ENCODE data around the gene ZCCHC18.

Gene ZCCHC18

DNA sequence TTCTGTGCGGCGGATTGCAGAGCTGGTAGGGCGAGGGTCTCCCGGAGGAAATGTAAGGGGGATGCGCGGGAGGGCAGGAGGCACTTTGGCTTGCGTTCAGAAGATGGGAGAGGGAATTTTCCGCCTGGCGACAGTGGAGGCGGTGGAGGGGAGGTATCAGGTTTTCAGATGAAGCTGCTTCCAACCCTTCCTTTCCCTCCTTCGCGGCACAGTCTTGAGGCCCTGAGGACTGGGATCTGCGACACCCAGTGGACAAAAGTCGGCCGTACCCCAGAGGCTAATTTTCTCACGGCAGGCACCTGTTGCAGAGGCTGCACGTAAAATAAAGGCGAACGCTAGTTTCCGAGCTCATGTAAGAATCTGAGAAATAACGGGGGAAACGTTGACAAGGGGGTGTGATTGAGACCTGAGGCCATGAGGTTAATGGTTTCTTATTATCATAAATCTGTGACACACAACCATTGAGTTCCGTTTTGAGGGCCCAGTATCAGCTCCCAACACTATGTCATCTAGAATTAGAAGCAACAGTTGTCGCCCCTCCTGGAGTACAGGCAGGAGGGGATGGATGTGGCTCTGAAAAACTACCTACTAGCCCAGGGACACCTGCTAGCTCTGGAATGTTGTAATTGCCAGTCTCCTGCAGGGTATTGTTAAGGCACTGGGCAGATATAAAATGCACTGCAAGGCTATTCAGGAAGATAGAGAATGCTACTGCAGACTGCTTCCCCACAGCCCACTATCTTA, 1.1 kb downstream of the ZCCHC18 start:
- TF ChIP-seq SUZ12 (IDR thresholded peaks at IDR 0.05; ENCODE audit: extremely low read depth, insufficient read depth, insufficient read length), result no peak
- TF ChIP-seq ZNF274 (IDR thresholded peaks at IDR 0.05; ENCODE audit: low read depth, low read length), result no peak
- TF ChIP-seq YY1 (IDR thresholded peaks at IDR 0.05; ENCODE audit: insufficient read depth, insufficient read length), result no peak
- peak overlapping the region; percentile 67 for H3K4me3 ChIP-seq (ENCODE audit: insufficient read length, low read depth)
- H3K9me3 ChIP-seq (ENCODE audit: insufficient read depth, low read length), result no peaks in the 10 kb centered on the region
- peak overlapping the region; percentile 77 for H3K9ac ChIP-seq (ENCODE audit: insufficient read length, low read depth)
- peak; percentile 60 for DNase-seq (ENCODE audit: low read depth, low spot score)
- peaks cover 3% of the 10 kb centered on the region for H3K27me3 ChIP-seq (ENCODE audit: insufficient read depth, insufficient read length)
- H3K36me3 ChIP-seq (ENCODE audit: insufficient read depth, insufficient read length, low read length), result no peaks in the 10 kb centered on the region
- peaks cover 5% of the 10 kb centered on the region for H3K4me1 ChIP-seq (ENCODE audit: insufficient read depth, insufficient read length)

DNA sequence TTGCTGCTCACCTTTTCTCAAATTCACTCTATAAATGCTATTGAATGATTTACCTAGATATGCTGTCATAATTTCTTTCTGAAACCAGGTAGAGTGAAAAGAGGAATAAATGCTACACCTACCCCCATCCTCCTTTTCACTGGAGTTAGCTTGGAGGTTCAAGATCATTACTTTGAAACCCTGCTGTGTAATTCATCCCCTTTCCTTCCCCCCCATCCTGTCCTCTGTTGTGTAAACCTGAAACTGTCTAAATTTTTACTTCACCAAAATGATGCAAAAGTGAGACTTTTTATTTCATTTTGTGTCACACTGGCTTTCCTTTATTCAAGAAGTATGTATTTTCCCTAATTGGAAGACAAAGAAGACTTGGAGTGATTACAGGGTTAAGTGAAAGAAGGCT, 5.4 kb downstream of the ZCCHC18 start:
- no peaks in the 10 kb centered on the region for H3K36me3 ChIP-seq (ENCODE audit: insufficient read depth, insufficient read length, low read length)
- no peak overlapping the region for H3K4me3 ChIP-seq (ENCODE audit: insufficient read length, low read depth)
- no peak for DNase-seq (ENCODE audit: low read depth, low spot score)
- TF ChIP-seq SUZ12 (IDR thresholded peaks at IDR 0.05; ENCODE audit: extremely low read depth, insufficient read depth, insufficient read length) (no peak), YY1 (IDR thresholded peaks at IDR 0.05; ENCODE audit: insufficient read depth, insufficient read length) (no peak), ZNF274 (IDR thresholded peaks at IDR 0.05; ENCODE audit: low read depth, low read length) (no peak)
- peaks cover 3% of the 10 kb centered on the region for H3K27me3 ChIP-seq (ENCODE audit: insufficient read depth, insufficient read length)
- H3K4me1 ChIP-seq (ENCODE audit: insufficient read depth, insufficient read length), result peaks cover 4% of the 10 kb centered on the region
- no peaks in the 10 kb centered on the region for H3K9me3 ChIP-seq (ENCODE audit: insufficient read depth, low read length)
- H3K9ac ChIP-seq (ENCODE audit: insufficient read length, low read depth), result no peak overlapping the region

GRCh38 chrX:104118765-104119164, 6.4 kb downstream of the ZCCHC18 start:
- Histone ChIP-seq H3K27me3 (ENCODE audit: insufficient read depth, insufficient read length) (no peaks in the 10 kb centered on the region), H3K9ac (ENCODE audit: insufficient read length, low read depth) (no peak overlapping the region), H3K4me1 (ENCODE audit: insufficient read depth, insufficient read length) (peaks cover under 1% of the 10 kb centered on the region), H3K4me3 (ENCODE audit: insufficient read length, low read depth) (no peak overlapping the region), H3K9me3 (ENCODE audit: insufficient read depth, low read length) (no peaks in the 10 kb centered on the region), H3K36me3 (ENCODE audit: insufficient read depth, insufficient read length, low read length) (no peaks in the 10 kb centered on the region)
- TF ChIP-seq SUZ12 (IDR thresholded peaks at IDR 0.05; ENCODE audit: extremely low read depth, insufficient read depth, insufficient read length) (no peak), ZNF274 (IDR thresholded peaks at IDR 0.05; ENCODE audit: low read depth, low read length) (no peak)
- no peak for DNase-seq (ENCODE audit: low read depth, low spot score)

DNA sequence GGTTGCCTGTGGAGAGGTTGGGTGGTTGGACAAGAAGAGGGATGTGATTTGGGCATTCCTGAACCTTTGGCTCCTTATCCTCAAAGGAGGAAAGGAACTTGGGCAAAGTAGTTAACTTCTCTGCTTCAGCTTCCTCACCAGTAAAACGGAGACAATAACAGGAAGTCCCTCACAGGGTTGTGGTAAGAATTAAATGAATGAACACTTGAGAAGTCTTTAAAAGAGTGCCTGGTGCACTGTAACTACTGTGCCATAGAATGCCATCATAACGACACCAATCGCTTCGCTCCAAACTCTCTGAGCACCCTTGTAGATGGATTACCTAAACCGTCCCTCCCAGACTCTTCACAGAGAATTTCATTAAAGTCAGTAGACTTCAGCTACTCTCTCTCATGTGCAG, 10.5 kb downstream of the ZCCHC18 start:
- Histone ChIP-seq H3K9ac (ENCODE audit: insufficient read length, low read depth) (no peak overlapping the region), H3K36me3 (ENCODE audit: insufficient read depth, insufficient read length, low read length) (peaks cover 5% of the 10 kb centered on the region), H3K9me3 (ENCODE audit: insufficient read depth, low read length) (no peaks in the 10 kb centered on the region), H3K27me3 (ENCODE audit: insufficient read depth, insufficient read length) (no peaks in the 10 kb centered on the region), H3K4me3 (ENCODE audit: insufficient read length, low read depth) (no peak overlapping the region), H3K4me1 (ENCODE audit: insufficient read depth, insufficient read length) (no peaks in the 10 kb centered on the region)
- no peak for DNase-seq (ENCODE audit: low read depth, low spot score)
- TF ChIP-seq ZNF274 (IDR thresholded peaks at IDR 0.05; ENCODE audit: low read depth, low read length), result no peak
- no peak for TF ChIP-seq YY1 (IDR thresholded peaks at IDR 0.05; ENCODE audit: insufficient read depth, insufficient read length)
- TF ChIP-seq SUZ12 (IDR thresholded peaks at IDR 0.05; ENCODE audit: extremely low read depth, insufficient read depth, insufficient read length), result no peak

- no peak for DNase-seq (ENCODE audit: low read depth, low spot score)
Observed at GRCh38 chrX:104126856-104127255, 14.5 kb downstream of the ZCCHC18 start.

GRCh38 chrX:104130808-104131207, 18.5 kb downstream of the ZCCHC18 start:
- H3K9ac ChIP-seq (ENCODE audit: insufficient read length, low read depth), result no peak overlapping the region
- H3K4me3 ChIP-seq (ENCODE audit: insufficient read length, low read depth), result no peak overlapping the region
- no peaks in the 10 kb centered on the region for H3K9me3 ChIP-seq (ENCODE audit: insufficient read depth, low read length)
- DNase-seq (ENCODE audit: low read depth, low spot score), result no peak
- no peaks in the 10 kb centered on the region for H3K27me3 ChIP-seq (ENCODE audit: insufficient read depth, insufficient read length)
- H3K36me3 ChIP-seq (ENCODE audit: insufficient read depth, insufficient read length, low read length), result peaks cover 18% of the 10 kb centered on the region
- H3K4me1 ChIP-seq (ENCODE audit: insufficient read depth, insufficient read length), result no peaks in the 10 kb centered on the region
- TF ChIP-seq ZNF274 (IDR thresholded peaks at IDR 0.05; ENCODE audit: low read depth, low read length) (no peak), SUZ12 (IDR thresholded peaks at IDR 0.05; ENCODE audit: extremely low read depth, insufficient read depth, insufficient read length) (no peak), YY1 (IDR thresholded peaks at IDR 0.05; ENCODE audit: insufficient read depth, insufficient read length) (no peak)

More at GRCh38 chrX:104126856-104127255, 14.5 kb downstream of the ZCCHC18 start:
- H3K4me1 ChIP-seq (ENCODE audit: insufficient read depth, insufficient read length), result no peaks in the 10 kb centered on the region
- peaks cover 18% of the 10 kb centered on the region for H3K36me3 ChIP-seq (ENCODE audit: insufficient read depth, insufficient read length, low read length)
- no peak for TF ChIP-seq ZNF274 (IDR thresholded peaks at IDR 0.05; ENCODE audit: low read depth, low read length)
- no peak for TF ChIP-seq SUZ12 (IDR thresholded peaks at IDR 0.05; ENCODE audit: extremely low read depth, insufficient read depth, insufficient read length)
- H3K4me3 ChIP-seq (ENCODE audit: insufficient read length, low read depth), result no peak overlapping the region
- no peaks in the 10 kb centered on the region for H3K27me3 ChIP-seq (ENCODE audit: insufficient read depth, insufficient read length)
- no peak overlapping the region for H3K9ac ChIP-seq (ENCODE audit: insufficient read length, low read depth)
- H3K9me3 ChIP-seq (ENCODE audit: insufficient read depth, low read length), result no peaks in the 10 kb centered on the region

GRCh38 chrX:104134583-104135261, 22.4 kb downstream of the ZCCHC18 start:
- peaks cover 4% of the 10 kb centered on the region; the same call in 1 of the 2 replicates for H3K9me3 ChIP-seq (ENCODE audit: insufficient read depth, low read length)
- H3K9ac ChIP-seq (ENCODE audit: insufficient read length, low read depth), result no peak overlapping the region
- peaks cover 13% of the 10 kb centered on the region for H3K36me3 ChIP-seq (ENCODE audit: insufficient read depth, insufficient read length, low read length)
- H3K4me3 ChIP-seq (ENCODE audit: insufficient read length, low read depth), result no peak overlapping the region
- no peak for TF ChIP-seq YY1 (IDR thresholded peaks at IDR 0.05; ENCODE audit: insufficient read depth, insufficient read length)
- TF ChIP-seq ZNF274 (IDR thresholded peaks at IDR 0.05; ENCODE audit: low read depth, low read length), result no peak
- no peak for TF ChIP-seq SUZ12 (IDR thresholded peaks at IDR 0.05; ENCODE audit: extremely low read depth, insufficient read depth, insufficient read length)
- no peak for DNase-seq (ENCODE audit: low read depth, low spot score)
- no peaks in the 10 kb centered on the region for H3K4me1 ChIP-seq (ENCODE audit: insufficient read depth, insufficient read length)
- no peaks in the 10 kb centered on the region for H3K27me3 ChIP-seq (ENCODE audit: insufficient read depth, insufficient read length)
